Lung (tissue), 12 donors: ENCODE measurements around the gene ABLIM2. TPM values are rescaled to one million over a fixed set of nuclear protein-coding genes. Genes with fewer than 3 reads are reported as not detected.

Experiments
- ATAC-seq: fragments of 200-7000 bp; cut with Tn5 transposase; one replicate; pipeline ENCODE4 v1.9.1; 2020; ENCODE audit warnings: moderate number of reproducible peaks; ENCODE audit not compliant: insufficient read depth, low FRiP score
- DNase-seq, 3 donors: peaks; one replicate each; pipeline ENCODE4 v3.0.0-alpha.2; 2013 to 2017
- H3K27ac ChIP-seq, 2 donors: one replicate each; pipeline ENCODE4 v1.5.1; 2013; ENCODE audit warnings: mild to moderate bottlenecking in 2 of 2, moderate library complexity in 2 of 2, control low read depth in 1 of 2, inconsistent platforms in 1 of 2, low read depth in 1 of 2, low read length in 1 of 2
- H3K27me3 ChIP-seq, 3 donors: one replicate each; pipeline ENCODE4 v1.5.1; 2013; ENCODE audit warnings: low read length in 2 of 3; ENCODE audit not compliant: control insufficient read depth in 3 of 3, insufficient read depth in 3 of 3
- H3K36me3 ChIP-seq, 4 donors: one replicate each; pipeline ENCODE4 v1.5.1; 2013; ENCODE audit warnings: low read length in 4 of 4, mild to moderate bottlenecking in 1 of 4, moderate library complexity in 1 of 4; ENCODE audit not compliant: control insufficient read depth in 4 of 4, insufficient read depth in 4 of 4
- H3K4me1 ChIP-seq, 5 donors: one replicate each; pipeline ENCODE4 v1.5.1; 2013; ENCODE audit warnings: low read length in 5 of 5, mild to moderate bottlenecking in 2 of 5, moderate library complexity in 1 of 5; ENCODE audit not compliant: control insufficient read depth in 5 of 5, insufficient read depth in 5 of 5
- H3K4me3 ChIP-seq: one replicate; pipeline ENCODE4 v1.5.1; 2013; ENCODE audit warnings: mild to moderate bottlenecking, control low read depth, moderate library complexity
- H3K9ac ChIP-seq, 2 donors: one replicate each; pipeline ENCODE4 v1.5.1; 2013; ENCODE audit warnings: low read length in 2 of 2, control low read depth in 1 of 2; ENCODE audit not compliant: insufficient read depth in 1 of 2
- H3K9me3 ChIP-seq, 4 donors: one replicate each; pipeline ENCODE4 v1.5.1; 2013; ENCODE audit warnings: low read length in 3 of 4, mild to moderate bottlenecking in 1 of 4, moderate library complexity in 1 of 4; ENCODE audit not compliant: control insufficient read depth in 4 of 4, insufficient read depth in 3 of 4
- WGBS, 2 donors: extraction: QIAGEN DNeasy Blood & Tissue Kit; methylation state at CpG; one replicate each; pipeline ENCODE4 v1.1.7; 2013; 5-methylcytosine and 5-hydroxymethylcytosine counted together
- polyA plus RNA-seq, 2 donors: library from polyadenylated mRNA; stranded (reverse); fragments of 200-250 nt; gene quantifications; one replicate each; pipeline ENCODE4 v1.2.1, GENCODE V29; 2013
- total RNA-seq, 2 donors: library from RNA; depleted of rRNA in 1 of 2; stranded (reverse); fragments of >200 nt in 1 of 2; gene quantifications; one replicate each; pipeline ENCODE4 v1.2.1, GENCODE V29; 2014 to 2021
- TF ChIP-seq, protein P1 (sequence below): IDR thresholded peaks from 2 replicates; pipeline ENCODE4 v1.5.1; 2012; ENCODE audit warnings: mild to moderate bottlenecking; ENCODE audit errors: control extremely low read depth, extremely low read depth
- donor health status: control.
- donor health status: control.
- donor health status: Bipolar disorder and iron deficiency.
- donor health status: healthy.
- donor health status: DM: yes; HTN: yes; CAD: no.

The ABLIM2 gene
- total and polyA plus RNA-seq, 4 donors = 1.7 to 10.9 (median 5.2) TPM

DNA sequence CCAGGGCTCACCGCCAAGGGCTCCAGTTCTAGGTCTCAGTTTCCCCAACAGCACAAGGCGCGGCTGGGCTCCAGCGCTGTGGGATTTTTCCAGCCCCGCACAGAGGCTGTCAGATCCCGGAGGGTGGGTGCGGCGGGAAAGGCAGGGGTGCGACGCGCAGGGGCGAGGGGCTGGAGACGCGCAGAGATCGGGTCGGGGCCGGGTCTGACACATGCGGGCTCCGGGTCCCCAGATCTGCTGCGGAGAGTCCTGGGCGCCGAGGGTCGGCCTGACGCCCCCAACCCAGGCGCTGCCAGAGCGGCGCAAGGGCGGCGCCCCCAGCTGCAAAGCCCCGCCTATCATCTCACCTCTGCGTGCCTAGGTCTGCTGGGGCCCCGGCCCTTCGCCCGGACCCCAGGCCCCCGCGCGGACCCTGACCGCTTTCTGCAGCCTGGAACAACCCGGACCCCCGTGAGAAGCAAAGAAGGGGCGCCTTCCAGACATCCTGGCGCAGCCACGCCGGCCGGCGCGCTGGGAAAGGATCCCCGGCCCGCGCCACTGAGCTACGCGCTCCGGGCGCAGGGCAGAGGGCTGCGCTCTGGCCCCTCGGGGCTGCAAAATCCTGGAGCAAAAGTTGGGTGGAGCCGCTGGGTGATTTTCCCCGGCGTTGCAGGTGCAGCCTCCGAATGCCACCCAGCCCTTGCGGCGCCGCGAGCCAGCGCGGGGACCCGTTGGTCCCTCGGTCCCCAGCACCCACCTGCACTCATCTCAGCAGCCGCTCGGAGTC, 486 bp downstream of the ABLIM2 start:
- Histone ChIP-seq H3K36me3 (no peaks in the 10 kb centered on the region), H3K4me3 (peak overlapping the region; percentile 68), H3K27ac (peak overlapping the region in 1 of 2 donors; percentile 24), H3K9ac (no peak overlapping the region), H3K9me3 (no peaks in the 10 kb centered on the region), H3K4me1 (peaks cover 0 to 19% (median 0%) of the 10 kb centered on the region in 5 donors), H3K27me3 (peaks cover 0 to 15% (median 10%) of the 10 kb centered on the region in 3 donors)
- WGBS, 2 donors = 2 to 4% methylated on average over 63 to 70 of the region's 70 CpGs
- DNase-seq (no peak), ATAC-seq (no peak)
- TF ChIP-seq, protein P1, sequence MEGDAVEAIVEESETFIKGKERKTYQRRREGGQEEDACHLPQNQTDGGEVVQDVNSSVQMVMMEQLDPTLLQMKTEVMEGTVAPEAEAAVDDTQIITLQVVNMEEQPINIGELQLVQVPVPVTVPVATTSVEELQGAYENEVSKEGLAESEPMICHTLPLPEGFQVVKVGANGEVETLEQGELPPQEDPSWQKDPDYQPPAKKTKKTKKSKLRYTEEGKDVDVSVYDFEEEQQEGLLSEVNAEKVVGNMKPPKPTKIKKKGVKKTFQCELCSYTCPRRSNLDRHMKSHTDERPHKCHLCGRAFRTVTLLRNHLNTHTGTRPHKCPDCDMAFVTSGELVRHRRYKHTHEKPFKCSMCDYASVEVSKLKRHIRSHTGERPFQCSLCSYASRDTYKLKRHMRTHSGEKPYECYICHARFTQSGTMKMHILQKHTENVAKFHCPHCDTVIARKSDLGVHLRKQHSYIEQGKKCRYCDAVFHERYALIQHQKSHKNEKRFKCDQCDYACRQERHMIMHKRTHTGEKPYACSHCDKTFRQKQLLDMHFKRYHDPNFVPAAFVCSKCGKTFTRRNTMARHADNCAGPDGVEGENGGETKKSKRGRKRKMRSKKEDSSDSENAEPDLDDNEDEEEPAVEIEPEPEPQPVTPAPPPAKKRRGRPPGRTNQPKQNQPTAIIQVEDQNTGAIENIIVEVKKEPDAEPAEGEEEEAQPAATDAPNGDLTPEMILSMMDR = no peak

DNA sequence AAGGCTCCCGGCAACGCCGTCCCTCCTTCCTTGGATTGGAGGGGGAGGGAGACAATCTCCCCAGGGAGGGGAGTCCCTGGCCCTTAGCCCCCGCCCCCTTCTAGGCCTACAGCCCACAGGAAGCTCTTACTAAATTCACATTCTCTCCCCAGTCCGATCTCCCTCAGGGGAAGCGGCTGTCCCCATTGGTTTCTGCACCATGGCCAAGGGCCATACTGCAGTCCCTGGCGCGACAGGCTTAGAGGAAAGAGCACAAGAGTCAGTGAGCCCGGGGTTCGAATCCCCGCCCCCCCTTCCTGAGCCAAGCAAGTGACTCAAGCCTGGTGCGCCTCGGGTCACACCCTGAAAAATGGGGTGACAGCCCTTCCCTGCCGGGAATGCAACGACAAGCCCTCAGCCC, 1.1 kb downstream of the ABLIM2 start:
- no peak overlapping the region for H3K9ac ChIP-seq
- H3K27me3 ChIP-seq = peaks cover 0 to 15% (median 10%) of the 10 kb centered on the region in 3 donors
- DNase-seq = peak in 1 of 3 donors; percentile 46
- ATAC-seq = no peak
- peaks cover 0 to 19% (median 0%) of the 10 kb centered on the region in 5 donors for H3K4me1 ChIP-seq
- H3K4me3 ChIP-seq = no peak overlapping the region
- H3K27ac ChIP-seq = no peak overlapping the region
- TF ChIP-seq, protein P1 = no peak
- no peaks in the 10 kb centered on the region for H3K9me3 ChIP-seq
- no peaks in the 10 kb centered on the region for H3K36me3 ChIP-seq
- 23 to 34% methylated on average over 15 of the region's 15 CpGs for WGBS, 2 donors

DNA sequence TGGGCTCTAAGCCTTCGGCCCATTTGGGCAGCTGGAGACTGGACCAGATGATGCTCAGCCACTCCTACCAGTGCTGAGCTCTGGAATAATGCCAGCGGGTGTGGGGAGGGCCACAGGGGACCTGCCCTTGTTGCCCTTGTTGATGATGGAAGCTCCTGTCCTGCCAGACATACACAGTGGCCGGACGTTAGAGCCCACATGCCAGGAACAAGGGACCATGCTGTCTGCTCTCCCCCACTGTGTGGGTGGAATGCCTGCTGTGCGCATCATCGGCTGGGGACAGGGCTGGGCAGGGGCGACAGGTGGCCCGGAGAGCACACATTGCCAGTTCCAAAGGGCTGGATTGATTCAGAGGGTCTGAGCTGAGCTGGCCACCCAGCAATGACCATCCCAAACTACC, 2.0 kb downstream of the ABLIM2 start:
- peaks cover 0 to 19% (median 0%) of the 10 kb centered on the region in 5 donors for H3K4me1 ChIP-seq
- H3K9ac ChIP-seq = no peak overlapping the region
- no peaks in the 10 kb centered on the region for H3K9me3 ChIP-seq
- WGBS, 2 donors = 80 to 91% methylated on average over 8 of the region's 8 CpGs
- TF ChIP-seq, protein P1 = no peak
- no peak overlapping the region for H3K27ac ChIP-seq
- peaks cover 0 to 15% (median 10%) of the 10 kb centered on the region in 3 donors for H3K27me3 ChIP-seq
- no peak for DNase-seq
- ATAC-seq = no peak
- no peaks in the 10 kb centered on the region for H3K36me3 ChIP-seq
- H3K4me3 ChIP-seq = no peak overlapping the region
